ENCODE results near the gene COLGALT1. TPM values are rescaled to one million over a fixed set of nuclear protein-coding genes. Genes with fewer than 3 reads are reported as not detected.
A peak's percentile ranks its signal among the peaks of the same experiment; 100 is the strongest.

The COLGALT1 gene
- total RNA-seq, 1 donor from 2014 or later, result 29.9 TPM

GRCh38 chr19:17529239-17530158, 25.9 kb upstream of the COLGALT1 start:
- ATAC-seq (ENCODE audit: poor library complexity) (no peak), DNase-seq (no peak)
- intact Hi-C loops (cut with DNase I), result no loop called here

- no peak for DNase-seq
- no peak for ATAC-seq (ENCODE audit: poor library complexity)
- intact Hi-C loops (cut with DNase I), result no loop called here
Measured at GRCh38 chr19:17530586-17530985, 24.9 kb upstream of the COLGALT1 start.

DNA sequence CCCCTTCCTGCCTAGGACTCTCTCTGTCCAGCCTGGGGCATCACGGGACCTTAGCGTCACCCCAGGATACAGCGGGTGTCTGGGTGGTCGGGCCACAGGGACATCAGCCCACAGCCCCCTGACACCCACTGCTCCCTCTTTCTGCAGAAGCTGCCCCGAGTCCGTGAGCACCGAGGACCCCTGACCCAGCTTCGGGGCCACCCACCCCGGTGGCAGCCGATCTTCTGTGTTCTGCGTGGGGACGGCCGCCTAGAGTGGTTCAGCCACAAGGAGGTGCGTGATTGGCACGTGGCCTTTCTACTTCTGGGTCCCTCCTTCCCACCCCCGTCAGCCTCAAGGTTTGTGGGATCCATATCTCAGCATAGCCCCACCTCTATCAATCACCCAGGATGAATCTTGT, 23.3 kb upstream of the COLGALT1 start:
- intact Hi-C loops (cut with DNase I), result no loop called here
- no peak for ATAC-seq (ENCODE audit: poor library complexity)
- DNase-seq, result no peak

DNA sequence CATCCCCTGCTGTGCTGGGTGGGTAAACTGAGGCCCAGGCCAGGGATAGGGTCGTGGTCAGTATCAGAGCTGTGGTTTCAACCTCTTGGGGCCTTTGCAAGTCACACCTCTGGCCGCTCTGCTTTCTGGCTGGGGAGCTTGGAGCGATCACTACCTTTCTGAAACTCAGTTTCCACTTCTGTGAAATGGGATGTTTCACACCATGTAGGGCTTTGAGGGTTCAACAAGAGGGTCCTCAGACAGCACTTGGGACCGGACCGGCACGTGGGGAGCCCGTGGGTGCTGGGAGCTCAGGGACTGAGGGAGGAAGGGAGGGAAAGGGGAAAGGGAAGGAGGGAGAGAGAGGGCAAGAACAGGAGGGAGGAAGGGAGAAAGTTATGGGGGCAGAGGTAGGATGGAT, 22.9 kb upstream of the COLGALT1 start:
- no peak for DNase-seq
- intact Hi-C loops (cut with DNase I), result no loop called here
- no peak for ATAC-seq (ENCODE audit: poor library complexity)

DNA sequence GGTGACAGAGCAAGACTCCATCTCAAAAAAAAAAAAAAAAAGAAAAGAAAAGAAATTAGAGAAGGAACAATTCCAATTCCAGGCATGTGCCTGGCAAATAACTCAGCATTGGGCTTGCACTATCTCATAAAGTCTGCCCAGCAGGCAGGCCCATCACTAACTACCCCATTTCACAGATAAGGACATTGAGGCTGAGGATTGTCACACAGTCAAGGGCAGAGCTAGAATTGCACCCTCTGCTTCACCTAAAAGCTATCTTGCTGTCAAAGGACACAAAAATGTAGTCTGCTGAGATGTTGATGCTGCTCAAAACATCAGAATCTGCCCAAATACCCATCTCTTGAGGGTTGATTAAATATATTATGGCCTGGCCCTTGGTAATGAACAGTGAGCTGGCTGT, 20.7 kb upstream of the COLGALT1 start:
- intact Hi-C loops (cut with DNase I), result no loop called here
- DNase-seq (no peak), ATAC-seq (ENCODE audit: poor library complexity) (no peak)

GRCh38 chr19:17536955-17537354, 18.5 kb upstream of the COLGALT1 start:
- intact Hi-C loops (cut with DNase I), result no loop called here
- DNase-seq, result no peak
- ATAC-seq (ENCODE audit: poor library complexity), result no peak

DNA sequence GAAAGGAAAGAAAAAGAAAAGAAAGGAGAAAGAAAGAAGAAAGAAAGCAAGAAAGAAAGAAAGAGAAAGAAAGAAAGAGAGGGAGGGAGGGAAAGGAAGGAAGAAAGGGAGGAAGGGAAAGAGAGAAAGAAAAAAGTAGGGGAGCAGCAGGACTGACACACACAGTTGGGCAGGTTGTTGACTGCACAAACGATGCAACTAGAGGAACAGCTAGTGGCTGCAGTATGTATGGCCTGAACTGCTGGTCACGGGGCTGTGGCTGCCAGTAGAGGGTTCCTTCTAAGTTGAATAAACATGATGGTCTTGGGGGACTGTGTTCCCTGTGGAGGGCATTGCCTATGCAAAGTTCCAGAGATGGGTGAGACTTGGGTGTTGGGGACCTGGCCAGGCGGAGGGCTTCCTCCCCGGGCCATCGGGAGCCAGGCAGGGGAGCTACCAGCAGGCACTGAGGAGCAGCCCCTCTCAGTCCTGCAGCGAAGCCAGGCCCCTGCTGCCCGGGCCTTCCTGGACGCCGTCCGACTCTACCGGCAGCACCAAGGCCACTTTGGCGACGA, 16.7 kb upstream of the COLGALT1 start:
- ATAC-seq (ENCODE audit: poor library complexity) (no peak), DNase-seq (no peak)
- intact Hi-C loops (cut with DNase I), result no loop called here

- ATAC-seq (ENCODE audit: poor library complexity) (peak; percentile 94), DNase-seq (peak; percentile 97)
- intact Hi-C loops (cut with DNase I), result no loop called here
Measured at GRCh38 chr19:17539238-17540117, 16.0 kb upstream of the COLGALT1 start.

- intact Hi-C loops (cut with DNase I), result no loop called here
- ATAC-seq (ENCODE audit: poor library complexity), result peak; percentile 6
- no peak for DNase-seq
Measured at GRCh38 chr19:17540174-17540573, 15.3 kb upstream of the COLGALT1 start.

DNA sequence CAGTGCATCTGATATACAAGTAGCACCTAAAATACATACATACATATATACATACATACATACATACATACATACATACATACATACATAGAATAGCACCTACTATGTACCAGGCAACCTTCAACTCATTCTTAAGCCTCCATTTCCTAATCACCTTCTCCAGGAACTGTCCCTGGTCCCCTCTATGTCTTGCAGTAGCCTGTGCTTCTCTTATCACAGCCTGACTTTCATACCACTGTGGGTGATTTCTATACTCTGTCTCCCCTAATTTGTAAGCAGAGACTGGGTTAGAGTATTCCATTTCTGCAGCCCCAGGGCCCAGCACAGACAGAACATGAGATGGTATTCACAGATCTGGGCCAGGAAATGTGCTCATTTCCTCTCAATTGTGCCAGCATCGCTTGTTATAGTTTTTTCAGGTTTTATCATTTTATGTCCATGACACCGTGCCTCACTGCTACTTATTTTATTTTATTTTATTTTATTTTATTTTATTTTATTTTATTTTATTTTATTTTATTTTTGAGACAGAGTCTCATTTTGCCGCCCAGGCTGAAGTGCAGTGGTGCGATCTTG, 14.2 kb upstream of the COLGALT1 start:
- no peak for DNase-seq
- intact Hi-C loops (cut with DNase I), result no loop called here
- no peak for ATAC-seq (ENCODE audit: poor library complexity)

- intact Hi-C loops (cut with DNase I), result no loop called here
- DNase-seq, result no peak
Measured at GRCh38 chr19:17542042-17542441, 13.4 kb upstream of the COLGALT1 start.

DNA sequence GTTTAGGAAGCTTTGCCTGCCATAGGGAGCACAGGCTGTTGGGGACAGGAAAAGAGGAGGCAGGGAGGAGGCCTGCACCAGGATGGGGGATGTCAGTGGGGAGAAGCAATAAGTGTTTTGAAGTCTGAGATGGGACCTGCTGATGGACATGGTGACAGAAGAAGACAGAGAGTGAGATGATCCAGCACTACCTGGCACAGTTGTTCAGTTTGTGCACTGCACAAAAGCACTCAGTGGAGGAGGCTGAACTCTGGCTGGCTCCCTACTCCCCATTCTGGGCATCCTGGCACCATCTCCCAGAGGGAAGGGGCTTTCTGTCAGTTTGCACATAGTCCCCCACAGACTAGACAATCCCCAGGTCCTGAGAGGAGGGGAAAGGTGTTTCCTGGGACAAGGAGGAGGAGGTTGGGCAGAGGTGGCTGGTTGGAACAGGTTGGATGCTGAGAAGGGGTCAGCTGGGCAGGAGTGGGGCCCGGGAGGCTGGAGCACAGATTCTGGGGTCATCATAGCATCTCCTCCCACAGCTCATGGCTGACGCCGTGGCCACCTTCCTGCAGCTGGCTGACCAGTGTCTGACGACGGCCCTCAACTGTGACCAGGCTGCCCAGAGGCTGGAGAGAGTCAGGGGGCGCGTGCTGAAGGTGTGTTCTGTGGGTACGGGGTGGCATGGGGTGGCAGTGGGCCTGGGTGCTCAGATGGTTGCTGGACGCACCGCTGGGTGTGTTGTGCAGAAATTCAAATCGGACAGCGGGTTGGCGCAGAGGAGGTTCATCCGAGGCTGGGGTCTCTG, 12.5 kb upstream of the COLGALT1 start:
- no peak for DNase-seq
- intact Hi-C loops (cut with DNase I), result no loop called here
- no peak for ATAC-seq (ENCODE audit: poor library complexity)

More at GRCh38 chr19:17542042-17542441, 13.4 kb upstream of the COLGALT1 start:
- no peak for ATAC-seq (ENCODE audit: poor library complexity)

DNA sequence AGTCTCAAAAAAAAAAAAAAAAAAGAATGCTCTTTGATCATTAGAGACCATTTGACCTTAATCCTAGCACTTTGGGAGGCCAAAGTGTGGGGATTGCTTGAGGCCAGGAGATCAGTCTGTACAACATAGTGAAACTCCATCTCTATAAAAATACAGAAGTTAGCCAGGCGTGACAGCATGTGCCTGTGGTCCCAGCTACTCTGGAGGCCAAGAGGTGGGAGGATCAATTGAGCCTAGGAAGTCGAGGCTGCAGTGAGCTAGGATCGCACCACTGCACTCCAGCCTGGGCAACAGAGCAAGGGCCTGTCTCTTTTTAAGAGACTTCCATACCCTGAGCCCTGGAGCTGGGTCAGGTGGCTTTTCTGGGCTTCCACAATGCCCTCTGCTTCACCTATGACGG, 11.5 kb upstream of the COLGALT1 start:
- no peak for ATAC-seq (ENCODE audit: poor library complexity)
- intact Hi-C loops (cut with DNase I), result no loop called here
- no peak for DNase-seq

DNA sequence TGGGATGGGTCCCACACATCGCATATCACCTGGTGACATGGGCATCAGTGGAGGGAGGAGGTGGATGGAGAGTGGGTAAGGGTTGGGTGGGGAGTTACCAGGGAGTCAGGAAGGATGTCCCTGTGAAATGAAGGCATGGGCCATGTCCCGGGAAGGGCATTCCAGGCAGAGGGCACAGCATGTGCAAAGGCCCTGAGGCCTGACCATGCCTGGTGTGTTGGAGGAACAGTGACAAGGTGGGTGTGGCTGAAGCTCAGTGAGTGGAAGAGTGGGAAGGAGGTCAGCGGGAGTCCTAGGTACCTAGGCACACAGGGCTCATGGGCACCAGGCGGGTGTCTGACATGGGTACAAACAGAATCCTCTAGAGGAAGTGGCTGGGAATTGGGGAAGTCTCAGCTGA, 11.0 kb upstream of the COLGALT1 start:
- DNase-seq (no peak), ATAC-seq (ENCODE audit: poor library complexity) (no peak)
- intact Hi-C loops (cut with DNase I), result no loop called here

GRCh38 chr19:17548145-17548544, 7.3 kb upstream of the COLGALT1 start:
- intact Hi-C loops (cut with DNase I), result no loop called here
- no peak for ATAC-seq (ENCODE audit: poor library complexity)
- no peak for DNase-seq

GRCh38 chr19:17549085-17549740, 6.2 kb upstream of the COLGALT1 start:
- DNase-seq (no peak), ATAC-seq (ENCODE audit: poor library complexity) (no peak)
- intact Hi-C loops (cut with DNase I), result no loop called here

DNA sequence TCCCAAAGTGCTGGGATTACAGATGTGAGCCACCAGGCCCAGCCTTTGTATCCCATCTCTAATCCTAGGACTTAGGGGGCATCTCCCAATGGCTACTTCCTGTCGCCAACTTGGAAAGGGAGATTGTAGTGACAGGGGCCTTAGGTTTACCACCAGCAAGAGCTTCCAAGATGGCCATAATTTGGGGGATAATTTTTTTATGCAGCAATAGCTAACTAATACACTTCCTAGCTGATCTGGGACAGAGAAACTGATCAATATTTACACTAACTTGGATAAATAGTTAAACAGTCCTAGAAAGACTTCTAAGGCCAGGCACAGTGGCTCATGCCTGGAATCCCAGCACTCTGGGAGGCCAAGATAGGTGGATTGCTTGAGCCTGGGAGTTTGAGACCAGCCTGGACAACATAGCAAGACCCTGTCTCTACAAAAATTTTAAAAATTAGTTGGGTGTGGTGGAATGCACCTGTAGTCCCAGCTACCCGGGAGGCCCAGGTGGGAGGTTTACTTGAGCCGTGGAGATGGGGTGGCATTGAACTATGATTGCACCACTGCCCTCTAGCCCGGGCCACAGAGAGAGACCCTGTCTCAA, 5.3 kb upstream of the COLGALT1 start:
- intact Hi-C loops (cut with DNase I), result no loop called here
- ATAC-seq (ENCODE audit: poor library complexity) (no peak), DNase-seq (no peak)

Measured in Right ventricle myocardium superior (tissue), 1 donor.